GM18870 (cell line): ENCODE measurements around the gene ANO2.

Source experiments
- ATAC-seq: cut with Tn5 transposase; IDR thresholded peaks from one replicate; pipeline ENCODE4 v1.9.1; 2021; ENCODE audit warnings: moderate library complexity; ENCODE audit not compliant: unreplicated experiment

Gene ANO2

DNA sequence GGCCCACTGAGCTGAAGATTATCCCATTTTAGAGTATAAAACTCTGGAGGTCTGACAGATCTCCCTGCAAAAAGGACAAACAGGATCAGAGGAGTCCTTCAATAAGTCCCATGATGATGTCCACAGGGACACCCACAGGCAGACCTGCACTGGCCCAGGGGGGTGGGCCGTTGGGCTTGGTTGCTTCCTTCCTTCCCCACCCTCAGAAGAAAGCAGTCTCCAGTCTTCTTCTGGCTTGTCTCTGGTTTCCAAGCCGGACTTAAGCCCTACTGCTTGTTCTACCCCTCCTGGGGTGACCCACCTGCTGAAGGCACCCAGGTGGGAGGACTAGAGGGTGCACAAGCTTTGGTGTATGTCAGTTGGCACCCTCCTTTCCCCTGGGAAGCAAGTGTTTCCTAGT is 209.0 kb downstream of the ANO2 start:
- ATAC-seq = no peak

DNA sequence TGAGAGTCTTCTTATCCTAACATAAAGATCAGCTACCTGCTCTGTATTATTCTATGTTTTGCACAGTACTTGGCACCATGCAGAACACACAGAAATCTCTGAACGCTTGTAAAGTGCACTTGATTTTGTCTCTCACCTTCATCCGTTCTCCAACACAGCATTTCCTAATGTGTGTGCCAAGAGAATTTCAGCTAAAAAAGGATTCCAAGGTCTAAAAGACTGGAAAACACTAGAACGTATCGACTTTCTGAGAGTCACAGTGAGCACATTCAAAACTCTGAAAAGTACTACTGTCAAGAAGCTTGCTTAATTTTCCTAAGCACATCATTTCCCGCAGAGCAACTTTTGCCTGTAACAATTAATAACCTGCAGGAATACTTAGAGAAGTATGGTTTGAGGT is 211.1 kb downstream of the ANO2 start:
- ATAC-seq = no peak

DNA sequence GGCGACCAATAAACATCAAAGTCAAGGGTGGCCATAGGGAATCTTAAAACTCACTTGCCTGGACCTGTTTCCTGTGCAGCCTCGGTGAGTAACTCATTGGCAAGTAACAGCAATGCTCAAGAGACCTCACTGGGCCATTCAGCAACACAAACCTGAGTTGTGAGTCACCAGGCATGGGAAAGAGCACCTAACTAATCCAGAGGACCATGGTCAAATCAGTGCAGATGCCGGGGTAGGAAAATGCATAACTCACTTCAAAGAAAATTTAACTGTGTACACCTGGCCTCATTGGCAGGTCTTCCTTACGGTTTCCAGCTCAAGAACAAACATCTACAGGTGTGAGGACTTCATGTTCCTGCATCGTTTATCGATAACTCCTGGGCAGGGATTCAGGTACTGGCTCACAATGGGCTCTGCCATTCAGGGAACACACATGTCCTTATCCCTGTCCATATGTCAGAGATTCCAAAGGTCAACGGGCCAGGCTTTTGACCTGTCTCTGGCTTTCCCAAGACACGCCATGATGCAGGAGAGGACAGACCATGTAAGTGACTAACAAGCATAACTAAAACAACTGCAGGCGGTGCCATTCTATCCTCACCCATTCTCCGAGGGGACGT is 211.8 kb downstream of the ANO2 start:
- ATAC-seq = no peak

DNA sequence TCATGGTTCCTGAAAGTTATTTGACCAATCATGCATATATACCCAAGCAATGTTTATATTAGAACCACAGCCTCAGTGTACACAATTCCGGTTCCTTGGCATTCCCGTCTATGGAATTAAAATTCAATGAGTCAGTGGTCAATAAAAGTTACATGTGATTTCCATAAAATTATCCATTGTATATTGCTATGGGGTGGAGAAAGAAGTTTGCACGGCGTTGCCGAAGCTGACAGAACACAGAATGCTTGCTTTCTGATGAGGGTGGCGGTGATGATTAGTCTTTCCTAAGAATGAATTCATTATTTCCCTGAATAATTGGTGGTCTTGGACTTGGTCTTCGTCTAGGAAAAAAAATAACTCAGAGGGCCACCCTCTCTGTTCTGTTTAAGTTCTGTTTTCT is 214.1 kb downstream of the ANO2 start:
- no peak for ATAC-seq

DNA sequence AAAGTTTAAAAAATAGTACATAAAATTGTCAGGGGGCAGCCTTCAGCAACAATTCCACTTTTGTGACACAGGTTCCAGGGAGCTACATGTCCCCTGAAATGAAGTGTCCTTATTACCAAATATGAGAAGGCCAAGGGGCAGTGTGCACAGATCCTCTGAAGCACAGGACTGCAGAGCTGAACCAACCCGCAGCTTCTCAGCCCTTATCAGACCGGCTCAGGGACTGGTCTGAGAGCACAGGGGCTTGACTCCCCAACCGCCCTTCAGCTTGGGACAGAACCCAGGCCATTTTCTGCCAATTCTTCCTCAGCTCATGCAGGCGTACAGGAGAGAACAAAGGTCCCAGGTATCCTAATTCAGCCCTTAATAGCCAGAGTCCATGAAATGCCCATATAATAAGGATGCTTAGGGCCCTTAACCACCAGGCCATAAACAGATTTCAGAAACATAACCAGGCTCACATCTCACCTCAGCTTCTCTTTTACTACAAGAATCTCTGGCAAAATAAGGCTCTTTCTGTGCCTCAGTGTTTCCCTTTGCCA is 221.3 kb downstream of the ANO2 start:
- no peak for ATAC-seq

DNA sequence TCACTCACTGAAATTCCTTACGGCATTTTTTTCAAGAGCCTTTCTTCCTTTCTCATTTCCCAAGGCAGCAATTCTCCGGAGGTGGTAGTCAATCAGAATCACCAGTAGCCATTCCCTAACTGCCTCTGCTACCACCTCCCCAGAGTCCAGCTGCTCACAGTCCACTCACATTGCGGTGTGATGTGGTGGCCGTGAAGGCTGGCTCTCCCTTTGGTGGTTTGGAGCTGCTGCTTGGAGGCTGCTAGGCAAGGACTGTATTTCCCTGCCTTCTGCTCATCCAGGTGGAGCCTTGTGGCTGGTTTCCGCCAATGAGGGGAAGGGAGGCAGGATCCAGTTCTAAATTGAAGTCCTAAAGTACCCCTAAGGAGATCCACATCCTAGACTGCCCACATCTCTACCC is 222.0 kb downstream of the ANO2 start:
- no peak for ATAC-seq

DNA sequence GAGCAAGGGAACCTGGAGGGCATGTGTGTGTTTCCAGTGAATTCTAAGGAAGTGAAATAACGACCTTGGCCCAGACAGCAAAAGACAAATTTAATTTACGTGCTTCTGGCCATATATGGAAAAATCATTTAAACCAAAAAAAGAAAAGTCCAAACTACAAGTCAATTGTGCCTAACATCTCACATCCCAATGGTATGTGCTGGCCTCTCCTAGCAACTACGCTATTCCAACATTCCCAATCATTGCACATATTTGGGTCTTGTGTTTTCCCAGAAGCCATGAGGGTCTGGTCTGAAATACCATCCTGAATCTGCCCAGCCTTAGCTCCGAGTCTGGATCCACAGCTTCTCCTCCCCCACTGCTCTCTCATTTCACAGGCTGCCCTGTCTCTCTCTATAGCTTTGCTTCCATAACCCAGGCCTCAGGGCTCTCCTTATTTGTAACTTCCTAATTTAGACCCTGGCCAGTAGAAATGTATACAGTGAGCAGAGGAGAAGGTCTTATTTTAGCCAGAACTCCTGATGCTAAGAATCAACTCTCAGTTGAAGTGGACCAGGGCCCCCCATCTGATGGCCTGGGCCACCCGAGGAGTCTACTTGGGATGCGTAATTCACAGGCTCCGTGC is 224.6 kb downstream of the ANO2 start:
- ATAC-seq = no peak

DNA sequence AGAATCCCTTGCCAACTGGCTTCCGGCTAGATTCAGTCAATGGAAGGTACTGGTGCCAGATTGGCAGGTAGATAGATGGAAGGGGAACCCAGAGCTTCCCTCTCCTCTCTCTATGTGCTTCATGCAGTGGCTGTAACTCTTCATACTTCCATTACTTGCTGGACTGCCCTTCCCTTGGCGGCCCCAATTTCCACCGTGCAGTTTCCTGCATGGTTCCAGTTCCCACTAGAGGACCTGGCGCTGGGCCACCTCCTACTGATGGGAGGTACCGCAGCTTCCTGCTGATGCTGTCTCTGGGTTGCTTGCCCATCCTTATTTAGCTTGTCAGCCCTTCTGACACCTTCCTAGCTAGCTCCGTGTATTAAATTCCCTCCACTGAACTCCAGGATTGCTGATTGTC is 226.4 kb downstream of the ANO2 start:
- no peak for ATAC-seq

DNA sequence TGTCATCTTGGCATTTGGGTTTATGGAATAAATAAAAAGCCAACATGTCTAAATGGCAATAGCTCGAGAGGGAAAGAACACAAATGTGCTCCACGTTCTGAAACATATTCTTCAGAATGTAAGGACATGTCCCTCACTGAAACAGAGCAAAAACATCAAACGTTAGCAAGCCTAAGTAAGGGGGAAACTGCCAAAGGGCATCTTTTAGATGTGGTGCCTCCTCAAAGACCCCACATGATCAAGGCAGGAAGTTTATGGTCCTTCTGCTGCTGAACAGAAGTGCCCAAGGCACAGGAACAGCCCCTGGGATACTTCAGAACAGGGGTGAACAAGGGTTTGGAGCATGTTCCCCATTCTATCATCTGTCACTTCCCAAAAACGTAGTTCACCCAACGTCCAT is 227.0 kb downstream of the ANO2 start:
- ATAC-seq = no peak

DNA sequence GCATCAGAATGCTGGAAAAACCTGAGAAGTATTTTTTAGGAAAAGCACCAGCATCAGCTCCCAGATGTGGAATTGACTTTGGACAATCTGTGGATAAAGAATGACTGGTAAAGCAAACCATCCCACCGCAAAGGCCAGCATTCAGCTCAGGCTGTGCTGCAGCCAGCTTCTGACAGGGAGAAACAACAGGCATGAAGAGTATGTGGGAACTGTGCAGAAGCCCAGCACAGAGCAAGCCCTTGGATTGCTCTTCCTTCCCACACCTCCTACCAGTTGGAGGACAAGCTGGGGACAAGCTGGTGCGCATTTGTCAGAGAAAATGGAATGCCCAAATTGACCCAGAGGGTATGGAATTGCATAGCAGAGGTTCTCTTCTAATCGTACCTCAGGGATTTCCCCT is 228.1 kb downstream of the ANO2 start:
- no peak for ATAC-seq

DNA sequence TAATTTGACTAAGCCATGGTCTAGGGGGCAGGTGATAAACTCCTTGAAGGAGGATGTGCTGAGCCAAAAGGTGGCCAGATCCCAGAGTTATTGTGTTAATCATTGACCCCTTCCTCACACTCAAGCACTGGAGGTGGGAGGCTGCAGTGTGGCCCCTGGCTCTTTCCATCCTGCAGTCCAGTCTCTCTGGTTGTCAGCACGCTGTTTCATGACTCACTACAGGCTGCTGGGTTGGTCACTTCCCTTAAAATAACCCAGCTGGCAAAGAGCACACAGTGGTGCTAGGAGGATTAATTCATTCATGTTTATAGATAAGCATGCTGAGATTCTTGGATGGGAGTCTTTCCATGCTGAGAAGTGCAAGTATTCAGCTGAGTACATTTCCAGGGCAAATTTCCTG is 228.9 kb downstream of the ANO2 start:
- ATAC-seq = no peak

DNA sequence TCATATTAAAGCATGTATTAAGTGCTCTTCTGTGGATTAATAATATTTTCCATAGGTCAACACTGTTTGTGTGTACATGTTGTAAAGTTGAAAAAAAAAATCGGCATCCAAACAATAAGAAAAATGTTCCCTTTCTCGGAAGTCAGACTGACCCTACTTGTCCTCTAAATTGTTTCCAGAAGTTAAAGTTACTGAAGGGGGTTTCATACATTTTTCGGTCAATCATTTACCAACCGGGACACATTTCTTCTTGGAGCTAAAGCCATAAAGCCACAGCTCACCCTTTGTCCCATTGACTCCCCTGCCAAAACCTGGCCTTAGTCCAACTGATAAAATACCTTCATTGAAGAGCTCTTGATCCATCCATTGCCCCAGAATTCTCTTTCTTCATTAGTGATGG is 230.0 kb downstream of the ANO2 start:
- ATAC-seq = no peak

DNA sequence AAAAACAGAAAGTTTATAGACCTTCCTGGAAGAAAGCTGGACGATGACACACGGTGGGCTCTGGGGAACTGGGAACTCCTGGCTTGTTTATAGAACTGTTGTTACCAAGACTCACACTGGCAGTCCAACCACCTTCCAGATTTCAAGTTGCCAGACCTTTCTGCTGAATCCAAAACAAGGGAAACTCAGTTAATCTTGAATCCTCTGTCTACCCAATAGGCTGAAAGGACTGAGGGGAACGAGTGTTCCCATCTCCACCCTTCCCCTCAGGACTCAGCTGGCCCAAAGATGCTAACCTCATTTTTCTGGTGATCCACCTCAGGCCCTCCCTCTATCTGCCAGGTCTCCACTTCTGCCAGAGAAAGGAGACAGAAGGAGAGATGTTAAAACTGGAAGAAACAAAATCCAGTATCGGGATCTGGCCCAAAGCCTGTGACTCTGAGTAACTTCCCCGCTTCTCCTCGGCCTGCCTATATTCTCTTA is 231.4 kb downstream of the ANO2 start:
- no peak for ATAC-seq

DNA sequence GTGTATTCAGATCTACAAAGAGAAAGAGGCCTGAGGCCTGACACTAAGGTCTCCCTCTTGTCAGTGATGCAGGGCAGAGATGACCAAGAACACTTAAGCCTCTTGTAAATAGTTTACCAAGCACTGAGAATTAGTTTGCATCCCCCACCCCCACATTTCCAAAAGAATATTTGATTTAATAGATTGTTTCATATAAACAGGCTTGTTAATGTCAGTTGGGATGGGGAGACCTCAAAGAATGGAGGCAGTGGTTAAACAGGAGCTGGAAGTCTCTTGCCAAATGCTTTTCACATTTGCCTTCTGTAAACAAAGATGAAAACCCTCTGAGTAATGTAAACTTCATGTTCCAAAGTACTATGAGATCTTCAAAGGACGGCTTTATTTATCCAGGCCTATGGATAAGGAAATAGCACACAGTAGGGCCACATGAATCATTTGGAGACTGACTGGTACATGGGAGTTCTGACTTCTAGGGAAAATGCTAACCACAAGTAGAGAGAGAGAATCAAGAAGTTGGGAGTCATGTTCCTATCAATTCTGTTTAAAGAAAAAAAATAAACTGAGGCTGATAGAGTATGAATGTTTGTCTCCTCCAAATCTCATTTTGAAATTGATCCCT is 234.7 kb downstream of the ANO2 start:
- no peak for ATAC-seq

DNA sequence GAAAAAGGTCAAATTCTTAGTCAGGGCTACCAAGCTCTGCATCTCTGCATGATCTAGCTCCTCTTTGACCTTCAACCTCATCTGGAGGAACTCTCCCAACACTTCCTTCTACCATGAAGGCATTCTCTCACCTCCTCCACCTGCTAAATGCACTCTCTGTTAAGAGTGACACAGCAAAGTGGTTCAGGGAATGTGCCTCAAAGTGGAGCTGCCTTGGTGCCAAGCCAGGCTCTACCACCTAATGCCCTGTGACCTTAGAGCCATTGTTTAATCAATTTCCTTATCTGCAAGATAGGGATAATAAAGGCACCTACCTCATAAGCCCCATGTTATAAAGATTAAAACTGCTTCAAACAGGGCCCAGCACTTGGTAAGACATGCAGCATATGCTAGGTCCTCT is 236.7 kb downstream of the ANO2 start:
- ATAC-seq = no peak

DNA sequence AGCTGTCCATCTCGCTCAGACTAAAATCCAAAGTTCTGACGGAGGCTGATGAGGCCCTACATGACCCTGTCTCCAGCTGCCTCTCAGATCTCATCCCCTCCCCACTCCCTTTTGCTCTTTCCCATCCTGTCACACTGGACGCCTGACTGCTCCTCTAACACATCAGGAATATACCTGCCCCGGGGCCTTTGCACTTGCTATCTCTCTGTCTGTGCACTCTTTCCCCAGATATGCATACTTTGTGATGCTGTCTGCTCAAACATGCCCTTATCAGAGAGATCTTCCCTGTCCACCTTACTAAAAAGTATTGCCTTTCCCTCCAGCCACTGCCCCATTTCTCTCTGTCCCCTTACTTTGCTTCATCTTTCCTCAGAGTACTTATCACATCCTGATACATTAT is 238.8 kb downstream of the ANO2 start:
- ATAC-seq = no peak

DNA sequence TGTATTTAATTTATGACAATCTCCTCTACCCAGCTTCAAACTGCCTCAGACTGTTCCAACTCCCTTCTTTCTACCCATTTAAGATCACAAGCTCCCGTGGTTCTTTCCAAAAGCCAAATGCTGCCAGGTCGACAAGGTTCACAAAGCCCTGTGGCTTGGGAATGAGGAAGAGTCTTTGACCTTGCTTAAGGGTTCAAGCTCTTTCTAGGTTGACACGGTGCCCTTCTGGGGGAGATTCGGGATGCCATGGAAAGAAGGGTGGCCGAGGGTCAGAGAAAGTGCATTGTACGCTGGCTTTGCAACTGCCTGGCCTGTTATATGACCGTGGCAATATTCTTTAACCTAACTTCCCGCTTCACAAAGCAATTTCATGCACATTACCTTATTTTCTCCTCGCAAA is 239.3 kb downstream of the ANO2 start:
- ATAC-seq = no peak

DNA sequence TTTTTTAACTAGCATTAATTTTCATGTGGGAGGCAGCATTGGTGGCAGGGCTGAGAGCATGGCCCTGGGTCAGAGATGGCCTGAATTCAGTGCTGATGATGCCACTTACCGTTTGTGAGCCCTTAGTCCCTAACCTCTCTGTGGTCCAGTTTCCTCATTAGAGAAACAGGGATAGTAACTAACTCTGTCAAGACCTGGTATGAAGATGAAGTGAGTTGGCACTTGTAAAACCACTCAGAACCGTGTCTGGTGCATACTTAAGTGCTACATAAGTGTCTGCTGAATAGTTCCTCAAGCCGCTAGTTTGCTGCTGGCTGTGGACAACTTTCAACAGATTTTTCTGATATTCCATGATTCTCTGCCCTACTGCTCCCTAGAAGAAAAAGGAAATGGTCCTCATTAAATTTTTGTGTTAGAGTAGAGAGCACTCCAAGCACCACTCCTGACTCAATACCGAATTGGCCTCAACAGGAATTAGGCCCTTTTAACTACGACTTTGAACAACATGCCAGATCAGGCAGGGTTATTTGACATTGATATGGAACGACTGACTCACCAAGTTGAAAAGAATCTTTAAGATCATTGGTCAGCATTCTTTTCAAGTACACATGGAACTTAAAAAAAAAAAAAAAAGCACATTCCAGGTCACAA is 250.2 kb downstream of the ANO2 start:
- no peak for ATAC-seq

DNA sequence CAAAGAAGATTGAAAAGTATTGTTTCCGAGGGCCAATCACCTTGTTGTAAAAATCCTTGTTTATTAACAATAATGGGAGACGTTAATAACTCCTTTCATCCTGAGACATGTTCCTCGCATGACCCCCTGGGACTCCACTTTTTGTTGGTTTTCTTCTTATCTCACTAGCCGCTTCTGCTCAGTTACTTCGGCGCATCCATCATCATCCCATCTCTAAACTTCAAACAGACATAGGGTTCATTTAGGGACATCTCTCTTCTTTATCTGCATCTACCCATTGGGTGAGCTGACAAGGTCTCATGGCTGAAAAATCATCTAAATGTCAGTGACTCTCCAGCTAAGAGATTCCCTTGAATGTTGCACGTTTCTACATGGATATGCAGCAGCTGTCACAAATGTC is 252.2 kb downstream of the ANO2 start:
- ATAC-seq = no peak

DNA sequence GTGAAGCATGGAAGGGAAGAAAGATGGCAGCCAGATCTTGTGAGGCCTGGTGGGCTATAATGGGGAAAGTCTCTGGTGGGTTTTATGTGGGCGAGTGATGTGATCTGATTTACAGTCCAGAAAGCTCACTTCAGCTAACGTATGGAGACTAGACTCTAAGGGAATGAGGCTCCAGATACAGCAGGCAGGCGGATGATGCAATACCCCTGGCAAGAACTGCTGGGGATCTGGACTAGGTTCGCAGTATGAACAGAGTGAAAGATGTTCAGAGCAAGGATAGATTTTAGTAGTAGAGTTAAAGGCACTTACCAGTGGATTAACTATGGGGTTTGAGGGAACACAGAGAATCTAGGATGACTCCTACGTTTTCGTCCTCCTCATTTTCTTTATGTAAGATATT is 253.1 kb downstream of the ANO2 start:
- ATAC-seq = no peak

DNA sequence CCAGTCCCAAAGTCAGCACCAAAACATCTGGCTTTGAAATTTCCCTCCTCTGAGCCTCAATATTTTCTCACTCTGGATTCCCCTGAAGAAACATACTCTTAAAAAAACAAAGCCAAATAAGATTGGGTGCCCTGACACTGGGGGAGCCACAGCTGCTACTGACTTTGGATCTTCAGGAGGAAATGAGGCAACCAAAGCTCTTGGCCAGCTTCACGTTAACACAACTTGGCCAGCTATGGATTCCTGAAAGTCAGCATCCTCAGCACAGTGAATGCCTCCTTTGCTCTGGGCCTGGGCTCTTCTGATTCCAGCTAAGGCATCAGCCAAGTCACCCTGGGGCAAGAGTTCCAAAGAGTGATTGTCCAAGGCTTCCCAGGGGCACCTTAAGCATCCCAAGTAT is 254.8 kb downstream of the ANO2 start:
- ATAC-seq = no peak

DNA sequence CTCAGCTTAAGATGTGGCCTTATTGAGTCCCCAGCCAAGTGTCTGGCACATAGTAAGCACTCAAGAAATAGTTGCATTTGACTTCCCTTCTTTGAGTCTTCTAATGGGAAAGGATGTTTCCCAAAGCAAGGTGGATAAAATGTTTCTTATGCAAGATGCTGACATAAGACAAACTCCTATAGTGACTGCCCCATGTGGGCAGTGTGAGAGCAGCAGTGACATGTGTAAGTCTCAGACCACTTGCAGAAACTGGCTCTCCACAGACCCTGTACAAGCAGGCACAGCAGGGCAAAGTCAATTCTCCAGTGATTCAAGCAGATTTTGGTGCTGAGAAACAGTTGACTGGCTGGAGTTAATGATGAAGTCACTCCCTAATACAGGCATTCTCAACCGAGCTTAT is 255.3 kb downstream of the ANO2 start:
- no peak for ATAC-seq
